AG10803 (cell line): Measurements from ENCODE around the gene COL4A1.

Source experiments
- DNase-seq: peaks from one replicate; pipeline ENCODE4 v3.0.0; 2010; ENCODE audit warnings: low read depth
- H3K4me3 ChIP-seq: 2 replicates; pipeline ENCODE4 v1.5.1; 2011; ENCODE audit warnings: mild to moderate bottlenecking, low read length, control low read depth
- TF ChIP-seq, protein P1 (sequence below): conservative IDR thresholded peaks from 2 replicates; pipeline ENCODE4 v1.5.1; 2011; ENCODE audit warnings: mild to moderate bottlenecking, low read length, control low read depth, inconsistent platforms

The COL4A1 gene

DNA sequence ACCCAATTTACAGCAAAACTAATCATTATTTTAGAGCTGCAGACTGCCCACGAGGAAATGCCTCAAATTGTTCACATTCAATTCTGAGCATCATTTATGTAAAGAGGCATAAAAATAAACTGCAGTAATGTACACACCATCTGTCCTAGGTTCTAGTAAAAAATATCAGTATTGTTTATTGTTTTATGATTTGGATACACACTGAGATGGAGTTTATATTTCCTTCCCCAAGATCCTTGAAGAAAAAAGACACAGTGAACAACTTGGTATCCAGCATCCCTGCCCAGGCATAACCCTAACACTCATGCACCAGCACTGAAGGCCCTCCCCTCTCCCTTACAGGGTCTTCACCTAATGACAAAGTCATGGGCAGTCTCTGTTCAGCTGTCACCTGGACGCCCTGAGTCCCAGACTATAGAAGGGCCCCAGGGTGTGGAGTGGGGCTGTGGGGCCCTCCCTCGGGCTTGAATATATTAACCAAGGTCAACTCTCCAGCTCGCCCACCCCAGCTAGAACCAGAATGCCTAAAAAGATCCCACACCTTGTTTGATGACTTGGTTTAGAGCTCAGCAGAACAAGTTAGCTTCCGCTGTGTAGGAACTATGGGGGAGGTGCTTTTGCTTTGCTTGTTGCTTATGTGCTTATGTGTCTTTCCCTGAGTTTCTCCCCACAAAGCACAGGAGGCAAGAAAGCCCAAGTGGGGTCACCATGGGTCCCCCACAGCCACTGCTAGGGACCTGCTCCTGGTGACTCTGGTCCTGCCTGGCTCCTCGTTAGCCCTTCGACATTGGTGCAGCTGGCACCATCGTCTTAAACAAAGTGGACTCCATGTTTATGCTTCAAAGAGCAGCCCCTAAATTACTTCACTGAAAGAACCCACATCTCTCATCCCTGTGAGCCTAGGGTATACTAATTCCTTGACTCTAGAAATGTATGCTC is 111.1 kb downstream of the COL4A1 start:
- TF ChIP-seq, protein P1, sequence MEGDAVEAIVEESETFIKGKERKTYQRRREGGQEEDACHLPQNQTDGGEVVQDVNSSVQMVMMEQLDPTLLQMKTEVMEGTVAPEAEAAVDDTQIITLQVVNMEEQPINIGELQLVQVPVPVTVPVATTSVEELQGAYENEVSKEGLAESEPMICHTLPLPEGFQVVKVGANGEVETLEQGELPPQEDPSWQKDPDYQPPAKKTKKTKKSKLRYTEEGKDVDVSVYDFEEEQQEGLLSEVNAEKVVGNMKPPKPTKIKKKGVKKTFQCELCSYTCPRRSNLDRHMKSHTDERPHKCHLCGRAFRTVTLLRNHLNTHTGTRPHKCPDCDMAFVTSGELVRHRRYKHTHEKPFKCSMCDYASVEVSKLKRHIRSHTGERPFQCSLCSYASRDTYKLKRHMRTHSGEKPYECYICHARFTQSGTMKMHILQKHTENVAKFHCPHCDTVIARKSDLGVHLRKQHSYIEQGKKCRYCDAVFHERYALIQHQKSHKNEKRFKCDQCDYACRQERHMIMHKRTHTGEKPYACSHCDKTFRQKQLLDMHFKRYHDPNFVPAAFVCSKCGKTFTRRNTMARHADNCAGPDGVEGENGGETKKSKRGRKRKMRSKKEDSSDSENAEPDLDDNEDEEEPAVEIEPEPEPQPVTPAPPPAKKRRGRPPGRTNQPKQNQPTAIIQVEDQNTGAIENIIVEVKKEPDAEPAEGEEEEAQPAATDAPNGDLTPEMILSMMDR: no peak

DNA sequence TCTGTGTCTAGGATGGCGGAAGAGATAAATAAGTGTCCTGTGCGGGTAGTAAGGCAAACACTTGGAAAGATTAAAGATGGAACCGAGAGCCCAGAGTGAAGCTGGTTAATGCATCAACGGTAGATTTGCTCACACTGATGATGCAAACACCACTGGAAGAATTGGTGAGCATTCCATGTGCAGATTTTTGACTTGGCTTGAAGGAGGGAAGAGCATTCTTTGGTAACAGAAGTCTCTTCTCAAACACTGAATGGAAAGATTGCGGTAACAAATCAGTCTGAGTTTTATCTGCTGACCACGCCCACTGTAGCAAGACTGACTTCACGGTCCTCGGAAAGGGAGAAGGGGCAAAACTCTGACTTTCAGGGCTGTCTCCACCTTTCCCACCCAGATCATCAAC is 112.5 kb downstream of the COL4A1 start:
- no peak overlapping the region for H3K4me3 ChIP-seq
- TF ChIP-seq, protein P1: no peak

More for the DNA sequence above, 111.1 kb downstream of the COL4A1 start:
- DNase-seq: no peak
- H3K4me3 ChIP-seq: no peak overlapping the region

DNA sequence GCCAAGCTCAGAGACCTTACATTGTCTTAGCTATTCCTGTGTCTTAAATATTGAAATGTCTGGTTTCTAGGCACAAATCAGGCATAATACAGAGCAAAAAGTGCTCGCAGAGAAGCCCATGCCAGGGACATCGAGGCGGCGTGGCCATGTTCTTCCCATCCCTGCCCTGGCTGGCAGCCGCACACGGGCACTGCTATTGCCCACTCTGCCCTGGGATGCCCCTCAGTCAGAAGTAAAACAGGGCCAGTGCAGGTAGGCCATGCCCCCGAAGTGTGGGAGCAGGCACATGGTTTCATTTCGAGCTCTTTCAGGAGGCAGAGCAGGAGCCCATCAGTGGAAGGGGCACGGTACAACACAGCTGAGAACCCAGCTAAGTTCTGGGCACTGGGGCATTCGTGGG is 113.5 kb downstream of the COL4A1 start:
- no peak for DNase-seq
- TF ChIP-seq, protein P1: no peak
- no peak overlapping the region for H3K4me3 ChIP-seq

More for the DNA sequence above, 112.5 kb downstream of the COL4A1 start:
- no peak for DNase-seq

DNA sequence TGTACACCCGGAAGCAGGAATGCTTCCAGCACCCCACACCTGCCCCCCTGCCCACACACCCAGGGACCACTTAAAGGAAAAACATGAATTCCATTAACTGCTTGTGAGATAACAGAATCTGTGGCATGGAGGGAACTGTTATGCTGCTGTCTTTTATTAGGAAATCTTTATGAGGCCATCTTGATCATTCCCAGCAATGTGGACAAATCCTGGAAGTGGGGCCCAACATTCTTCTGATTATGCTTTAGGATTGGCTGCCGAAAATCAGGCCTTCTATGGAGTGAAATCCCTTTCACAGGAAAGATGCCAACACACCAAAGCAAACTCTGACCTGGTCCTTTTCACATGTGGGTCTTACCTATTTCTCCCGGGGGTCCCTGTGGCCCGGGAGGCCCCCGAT is 114.5 kb downstream of the COL4A1 start:
- TF ChIP-seq, protein P1: no peak
- DNase-seq: no peak

DNA sequence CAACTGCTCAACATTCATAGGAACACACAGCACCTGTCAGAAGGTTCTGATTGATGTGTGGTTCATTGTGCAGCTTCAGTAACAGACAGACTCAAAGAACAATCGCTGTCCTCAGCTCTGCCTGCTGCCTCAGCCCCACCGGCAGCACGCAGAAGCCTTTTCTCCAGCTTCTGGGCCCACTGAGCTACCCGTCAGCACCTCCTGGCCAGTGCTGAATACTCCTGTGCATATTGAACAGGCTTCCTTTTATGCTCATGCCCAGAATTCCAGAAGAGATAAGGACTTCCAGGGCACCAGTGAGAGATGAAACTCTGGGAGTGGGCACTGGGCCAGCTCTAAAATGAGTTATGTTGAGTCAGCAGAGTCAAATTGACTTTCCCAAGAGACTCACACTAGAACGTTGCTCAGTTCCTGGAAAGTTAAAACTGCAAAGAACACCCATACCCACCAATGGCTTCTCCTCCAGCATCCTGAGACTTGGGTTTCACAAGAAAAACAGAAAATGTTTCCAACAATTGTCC is 119.3 kb downstream of the COL4A1 start:
- peak; percentile 47 for DNase-seq
- TF ChIP-seq, protein P1: no peak
- no peak overlapping the region for H3K4me3 ChIP-seq

More for the DNA sequence above, 114.5 kb downstream of the COL4A1 start:
- H3K4me3 ChIP-seq: no peak overlapping the region

DNA sequence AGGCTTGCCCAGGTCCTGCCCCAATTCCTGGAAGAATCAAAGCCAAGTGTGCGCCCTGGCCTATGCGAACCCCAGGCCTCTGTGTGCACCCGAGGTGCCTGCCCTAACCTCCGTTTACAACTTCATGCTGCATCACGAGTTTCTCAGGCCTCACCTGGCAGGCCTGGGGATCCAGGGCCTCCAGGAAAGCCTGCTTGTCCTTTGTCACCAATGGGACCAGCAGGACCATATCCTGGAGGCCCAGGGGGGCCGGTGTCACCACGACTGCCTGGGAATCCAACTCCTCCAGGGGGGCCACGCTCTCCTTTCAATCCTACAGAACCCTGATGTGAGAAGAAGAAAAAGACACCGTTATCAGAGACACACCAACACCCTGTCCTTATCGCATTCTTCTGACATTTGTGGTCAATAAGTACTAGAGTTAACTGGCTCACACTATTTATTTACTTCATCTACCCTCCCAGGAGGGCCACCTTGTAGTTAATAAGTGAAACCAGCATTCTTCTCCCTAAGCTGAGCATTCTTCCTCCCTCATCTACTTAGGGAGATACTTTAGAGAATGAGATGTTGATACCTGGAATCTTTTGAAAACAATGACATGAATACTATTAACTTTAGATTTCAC is 120.6 kb downstream of the COL4A1 start:
- TF ChIP-seq, protein P1: no peak
- no peak for DNase-seq
- H3K4me3 ChIP-seq: no peak overlapping the region

DNA sequence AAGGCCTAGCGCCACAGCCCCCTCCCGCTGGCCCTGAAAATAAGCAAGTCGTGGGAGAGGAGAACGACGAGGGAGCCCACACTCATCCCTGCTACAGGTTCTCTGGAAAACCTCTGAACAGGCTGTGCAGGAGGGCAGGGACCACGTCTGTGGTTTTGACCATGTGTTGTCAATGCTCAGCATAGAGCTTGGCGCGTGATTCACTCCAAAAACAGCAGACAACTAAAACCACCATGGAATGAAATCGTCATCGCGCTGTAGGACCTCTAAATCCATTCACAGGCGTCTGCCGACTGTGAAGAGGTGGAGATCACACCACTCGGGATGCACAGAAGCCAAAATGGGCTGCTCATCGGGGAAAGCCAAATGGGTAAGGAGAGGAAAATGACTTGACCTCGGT is 121.3 kb downstream of the COL4A1 start:
- TF ChIP-seq, protein P1: no peak
- no peak overlapping the region for H3K4me3 ChIP-seq
- DNase-seq: peak; percentile 62
